Stimulated activated CD8-positive, alpha-beta memory T cell treated with anti-CD3 and anti-CD28 coated beads, Interleukin-2, amount 100 ng/mL, for 48 hours (primary cell): ENCODE results near the gene U2AF2.

ENCODE experiments used
- DNase-seq, 2 donors: peaks; one replicate each; pipeline ENCODE4 v3.0.0-alpha.2; 2020; ENCODE audit warnings: low read depth in 2 of 2

U2AF2 gene

GRCh38 chr19:55643003-55643886 lies 11.6 kb upstream of the U2AF2 start, which contains the start of gene ZNF581:
Gene ZNF581 (plus strand): TSS chr19:55643649. CDS start chr19:55644572, 923 bp downstream.
- DNase-seq, result peak; percentile 70 to 75

- no peak for DNase-seq
These were observed 11.0 kb upstream of the U2AF2 start for GRCh38 chr19:55643887-55644176.

GRCh38 chr19:55644191-55644833 lies 10.5 kb upstream of the U2AF2 start:
- no peak for DNase-seq

GRCh38 chr19:55644842-55645511 lies 9.9 kb upstream of the U2AF2 start:
- no peak for DNase-seq

GRCh38 chr19:55645512-55645881 lies 9.3 kb upstream of the U2AF2 start:
- no peak for DNase-seq

- DNase-seq, result no peak
These were observed 7.7 kb upstream of the U2AF2 start for GRCh38 chr19:55646889-55647731.

GRCh38 chr19:55647732-55648584 lies 6.9 kb upstream of the U2AF2 start, which contains the start of gene CCDC106:
Gene CCDC106 (plus strand): TSS chr19:55648212. CDS start chr19:55649047, 835 bp downstream.
- DNase-seq, result no peak

GRCh38 chr19:55648585-55649267 lies 6.1 kb upstream of the U2AF2 start:
- DNase-seq, result no peak

GRCh38 chr19:55649268-55650125 lies 5.3 kb upstream of the U2AF2 start:
- DNase-seq, result no peak

- no peak for DNase-seq
These were observed 4.7 kb upstream of the U2AF2 start for GRCh38 chr19:55650126-55650557.

GRCh38 chr19:55650602-55651230 lies 4.1 kb upstream of the U2AF2 start:
- no peak for DNase-seq

- DNase-seq, result no peak
These were observed 3.6 kb upstream of the U2AF2 start for GRCh38 chr19:55651236-55651635.

GRCh38 chr19:55652311-55653128 lies 2.3 kb upstream of the U2AF2 start:
- no peak for DNase-seq

- peak; percentile 93 to 95 for DNase-seq
These were observed 1.0 kb upstream of the U2AF2 start for GRCh38 chr19:55653651-55654322.

- DNase-seq, result peak; percentile 92 to 98
These were observed 440 bp upstream of the U2AF2 start for GRCh38 chr19:55654323-55654867.

GRCh38 chr19:55655648-55656040 lies 809 bp downstream of the U2AF2 start:
- no peak for DNase-seq

- DNase-seq, result no peak
These were observed 1.7 kb downstream of the U2AF2 start for GRCh38 chr19:55656552-55656951.
